Astrocyte (in vitro differentiated cells and primary cell): ENCODE data around the gene L3MBTL4. TPM values are rescaled to one million over a fixed set of nuclear protein-coding genes. Genes with fewer than 3 reads are reported as not detected.

Experiments
- DNase-seq: peaks from one replicate; pipeline ENCODE4 v3.0.0-alpha.2; 2010; ENCODE audit warnings: low read depth
- FAIRE-seq: peaks from 2 replicates; lab custom pipeline; 2011; peaks lifted over from hg19 to GRCh38; lab: Jason Lieb, UNC
- H2AFZ ChIP-seq: 2 replicates; pipeline ENCODE4 v1.6.0; 2012; ENCODE audit warnings: low read depth, low read length, inconsistent platforms
- H3K27ac ChIP-seq: 2 replicates; pipeline ENCODE4 v1.5.1; 2011; ENCODE audit warnings: low read depth, low read length, inconsistent platforms
- H3K27me3 ChIP-seq: 2 replicates; pipeline ENCODE4 v1.6.0; 2011; ENCODE audit warnings: low read length, inconsistent platforms; ENCODE audit not compliant: insufficient read depth
- H3K36me3 ChIP-seq: 2 replicates; pipeline ENCODE4 v1.5.1; 2011; ENCODE audit warnings: low read length, inconsistent platforms; ENCODE audit not compliant: insufficient read depth
- H3K4me1 ChIP-seq: 2 replicates; pipeline ENCODE4 v1.5.1; 2011; ENCODE audit warnings: low read length, inconsistent platforms; ENCODE audit not compliant: insufficient read depth
- H3K4me2 ChIP-seq: 2 replicates; pipeline ENCODE4 v1.6.0; 2012; ENCODE audit warnings: low read length, inconsistent platforms
- H3K4me3 ChIP-seq: 2 replicates; pipeline ENCODE4 v1.5.1; 2011; ENCODE audit warnings: low read depth, mild to moderate bottlenecking, low read length, inconsistent platforms; ENCODE audit not compliant: insufficient read depth
- H3K79me2 ChIP-seq: 2 replicates; pipeline ENCODE4 v1.6.0; 2012; ENCODE audit warnings: mild to moderate bottlenecking, low read length, inconsistent platforms; ENCODE audit not compliant: insufficient read depth
- H3K9ac ChIP-seq: 2 replicates; pipeline ENCODE4 v1.6.0; 2012; ENCODE audit warnings: mild to moderate bottlenecking, low read length, inconsistent platforms
- H3K9me3 ChIP-seq: 2 replicates; pipeline ENCODE4 v1.5.1; 2012; ENCODE audit warnings: low read depth, mild to moderate bottlenecking, low read length, inconsistent platforms; ENCODE audit not compliant: insufficient read depth
- H4K20me1 ChIP-seq: 2 replicates; pipeline ENCODE4 v1.6.0; 2012; ENCODE audit warnings: low read length, inconsistent platforms; ENCODE audit not compliant: insufficient read depth
- H3K27ac Mint-ChIP-seq: one replicate; pipeline ENCODE4 v1.8.0; 2021; ENCODE audit warnings: mild to moderate bottlenecking, mixed read lengths; ENCODE audit not compliant: unreplicated experiment
- H3K27me3 Mint-ChIP-seq: one replicate; pipeline ENCODE4 v1.8.0; 2021; ENCODE audit warnings: low read depth, mixed read lengths; ENCODE audit not compliant: unreplicated experiment
- H3K36me3 Mint-ChIP-seq: one replicate; pipeline ENCODE4 v1.8.0; 2021; ENCODE audit warnings: low read depth, mixed read lengths; ENCODE audit not compliant: unreplicated experiment
- H3K4me1 Mint-ChIP-seq: one replicate; pipeline ENCODE4 v1.8.0; 2021; ENCODE audit warnings: low read depth, mixed read lengths; ENCODE audit not compliant: unreplicated experiment
- H3K4me3 Mint-ChIP-seq: one replicate; pipeline ENCODE4 v1.8.0; 2021; ENCODE audit warnings: mild to moderate bottlenecking, moderate library complexity, mixed read lengths; ENCODE audit not compliant: unreplicated experiment
- H3K9me3 Mint-ChIP-seq: one replicate; pipeline ENCODE4 v1.8.0; 2021; ENCODE audit warnings: mild to moderate bottlenecking, mixed read lengths; ENCODE audit not compliant: unreplicated experiment
- CTCF ChIP-seq: IDR thresholded peaks from 2 replicates; pipeline ENCODE4 v1.5.1; 2011; ENCODE audit warnings: low read depth, mild to moderate bottlenecking, inconsistent platforms, low read length, moderate library complexity; ENCODE audit not compliant: insufficient read depth
- EZH2 ChIP-seq: IDR thresholded peaks from 2 replicates; pipeline ENCODE4 v1.6.1; 2012; ENCODE audit warnings: mild to moderate bottlenecking, low read length, inconsistent platforms; ENCODE audit not compliant: insufficient read depth
- total RNA-seq: library from RNA; stranded (reverse); gene quantifications from 2 replicates; pipeline ENCODE4 v1.2.1, GENCODE V29; 2021

L3MBTL4 gene
- total RNA-seq, 1 donor from 2014 or later: 0.52 TPM

GRCh38 chr18:6284761-6285160 lies 129.9 kb downstream of the L3MBTL4 start:
- Histone ChIP-seq H3K9me3 (no peaks in the 10 kb centered on the region), H3K4me2 (no peak overlapping the region)
- H3K4me1 Mint-ChIP-seq: no peaks in the 10 kb centered on the region

GRCh38 chr18:6284300-6284699 lies 130.4 kb downstream of the L3MBTL4 start:
- Histone ChIP-seq H3K4me1 (no peaks in the 10 kb centered on the region), H3K27ac (no peak overlapping the region), H3K9me3 (no peaks in the 10 kb centered on the region), H3K4me2 (no peak overlapping the region), H2AFZ (no peak overlapping the region), H3K27me3 (no peaks in the 10 kb centered on the region), H3K36me3 (no peaks in the 10 kb centered on the region), H4K20me1 (no peaks in the 10 kb centered on the region), H3K4me3 (no peak overlapping the region), H3K9ac (no peak overlapping the region), H3K79me2 (no peaks in the 10 kb centered on the region)
- no peak overlapping the region for H3K4me3 Mint-ChIP-seq
- H3K9me3 Mint-ChIP-seq: peaks cover 1% of the 10 kb centered on the region
- no peak overlapping the region for H3K27ac Mint-ChIP-seq
- no peaks in the 10 kb centered on the region for H3K4me1 Mint-ChIP-seq
- no peak for TF ChIP-seq CTCF
- no peak for TF ChIP-seq EZH2
- H3K27me3 Mint-ChIP-seq: peaks cover 5% of the 10 kb centered on the region
- FAIRE-seq (no peak), DNase-seq (no peak)
- H3K36me3 Mint-ChIP-seq: no peaks in the 10 kb centered on the region

More at GRCh38 chr18:6284761-6285160, 129.9 kb downstream of the L3MBTL4 start:
- DNase-seq (no peak), FAIRE-seq (no peak)
- no peaks in the 10 kb centered on the region for H3K79me2 ChIP-seq
- peaks cover 5% of the 10 kb centered on the region for H3K27me3 Mint-ChIP-seq
- no peak overlapping the region for H3K4me3 Mint-ChIP-seq
- H3K27me3 ChIP-seq: no peaks in the 10 kb centered on the region
- H3K36me3 ChIP-seq: no peaks in the 10 kb centered on the region
- H3K9me3 Mint-ChIP-seq: peaks cover 1% of the 10 kb centered on the region
- no peak overlapping the region for H2AFZ ChIP-seq
- H3K36me3 Mint-ChIP-seq: no peaks in the 10 kb centered on the region
- H3K9ac ChIP-seq: no peak overlapping the region
- no peak overlapping the region for H3K27ac ChIP-seq
- H3K27ac Mint-ChIP-seq: no peak overlapping the region
- H4K20me1 ChIP-seq: no peaks in the 10 kb centered on the region
- H3K4me1 ChIP-seq: no peaks in the 10 kb centered on the region
- H3K4me3 ChIP-seq: no peak overlapping the region
- TF ChIP-seq EZH2 (no peak), CTCF (no peak)

DNA sequence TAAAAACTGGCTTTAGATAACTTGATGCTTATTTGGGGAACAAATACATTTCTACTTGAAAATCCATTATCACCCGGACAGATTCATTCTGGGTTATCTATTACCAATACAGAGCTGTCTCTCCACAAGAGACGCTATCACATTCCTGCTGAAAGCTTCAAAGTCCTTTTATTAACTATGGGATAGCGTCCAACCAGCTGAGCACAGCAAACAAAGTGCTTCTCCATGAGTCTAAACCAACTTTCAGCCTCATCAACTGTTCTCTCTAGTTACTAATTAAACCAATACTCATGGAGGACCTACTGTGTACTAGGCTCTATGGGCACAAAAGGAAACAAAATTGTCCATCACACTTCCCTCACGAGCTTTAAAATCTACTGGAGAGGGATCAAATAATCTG lies 132.8 kb downstream of the L3MBTL4 start:
- Histone ChIP-seq H3K4me3 (no peak overlapping the region), H3K4me2 (no peak overlapping the region), H3K36me3 (no peaks in the 10 kb centered on the region), H3K79me2 (no peaks in the 10 kb centered on the region), H3K9me3 (no peaks in the 10 kb centered on the region), H2AFZ (no peak overlapping the region), H4K20me1 (no peaks in the 10 kb centered on the region), H3K9ac (no peak overlapping the region), H3K27ac (no peak overlapping the region), H3K27me3 (no peaks in the 10 kb centered on the region), H3K4me1 (no peaks in the 10 kb centered on the region)
- FAIRE-seq (no peak), DNase-seq (no peak)
- Mint-ChIP-seq H3K4me1 (no peaks in the 10 kb centered on the region), H3K9me3 (peaks cover 1% of the 10 kb centered on the region), H3K36me3 (no peaks in the 10 kb centered on the region), H3K27ac (no peak overlapping the region), H3K4me3 (no peak overlapping the region), H3K27me3 (peaks cover 5% of the 10 kb centered on the region)
- TF ChIP-seq EZH2: no peak
